Measurements from ENCODE around the gene RNF150.
A peak's percentile ranks its signal among the peaks of the same experiment; 100 is the strongest.
"Not testable (repeated sequence)": the region's sequence is repeated elsewhere in the genome, so short reads cannot be mapped to it uniquely, and the experiment has no call there.

RNF150 gene

GRCh38 chr4:140863197-140863596, 270.1 kb downstream of the RNF150 start:
- DNase-seq (ENCODE audit: low read depth): no peak

- no peak for DNase-seq (ENCODE audit: low read depth)
These were observed 271.2 kb downstream of the RNF150 start for GRCh38 chr4:140862177-140862442.

- DNase-seq (ENCODE audit: low read depth): peak; percentile 20
These were observed 271.7 kb downstream of the RNF150 start for GRCh38 chr4:140861359-140862176.

GRCh38 chr4:140858897-140859296, 274.4 kb downstream of the RNF150 start:
- DNase-seq (ENCODE audit: low read depth): no peak

GRCh38 chr4:140857111-140857510, 276.2 kb downstream of the RNF150 start:
- DNase-seq (ENCODE audit: low read depth): no peak

- no peak for DNase-seq (ENCODE audit: low read depth)
These were observed 276.6 kb downstream of the RNF150 start for GRCh38 chr4:140856621-140857062.

- no peak for DNase-seq (ENCODE audit: low read depth)
These were observed 279.1 kb downstream of the RNF150 start for GRCh38 chr4:140854168-140854567.

GRCh38 chr4:140851804-140852203, 281.5 kb downstream of the RNF150 start:
- no peak for DNase-seq (ENCODE audit: low read depth)

GRCh38 chr4:140851032-140851636, 282.1 kb downstream of the RNF150 start:
- DNase-seq (ENCODE audit: low read depth): no peak

- DNase-seq (ENCODE audit: low read depth): no peak
These were observed 283.7 kb downstream of the RNF150 start for GRCh38 chr4:140849526-140849925.

GRCh38 chr4:140846736-140847135, 286.5 kb downstream of the RNF150 start:
- no peak for DNase-seq (ENCODE audit: low read depth)

GRCh38 chr4:140844061-140844460, 289.2 kb downstream of the RNF150 start:
- DNase-seq (ENCODE audit: low read depth): no peak

- no peak for DNase-seq (ENCODE audit: low read depth)
These were observed 292.1 kb downstream of the RNF150 start for GRCh38 chr4:140841186-140841585.

- DNase-seq (ENCODE audit: low read depth): no peak
These were observed 293.1 kb downstream of the RNF150 start for GRCh38 chr4:140839888-140840790.

- DNase-seq (ENCODE audit: low read depth): no peak
These were observed 293.9 kb downstream of the RNF150 start for GRCh38 chr4:140839406-140839805.

GRCh38 chr4:140837736-140838135, 295.5 kb downstream of the RNF150 start:
- DNase-seq (ENCODE audit: low read depth): no peak

- DNase-seq (ENCODE audit: low read depth): no peak
These were observed 298.3 kb downstream of the RNF150 start for GRCh38 chr4:140834839-140835495.

- DNase-seq (ENCODE audit: low read depth): no peak
These were observed 300.0 kb downstream of the RNF150 start for GRCh38 chr4:140833280-140833679.

GRCh38 chr4:140829825-140830224, 303.4 kb downstream of the RNF150 start:
- DNase-seq (ENCODE audit: low read depth): no peak

GRCh38 chr4:140826701-140827027, 306.6 kb downstream of the RNF150 start:
- DNase-seq (ENCODE audit: low read depth): no peak

- not testable (repeated sequence) for DNase-seq (ENCODE audit: low read depth)
These were observed 312.7 kb downstream of the RNF150 start for GRCh38 chr4:140820520-140820919.

GRCh38 chr4:140819610-140820009, 313.7 kb downstream of the RNF150 start:
- no peak for DNase-seq (ENCODE audit: low read depth)
